ENCODE data around the gene OR1S2.

DNA sequence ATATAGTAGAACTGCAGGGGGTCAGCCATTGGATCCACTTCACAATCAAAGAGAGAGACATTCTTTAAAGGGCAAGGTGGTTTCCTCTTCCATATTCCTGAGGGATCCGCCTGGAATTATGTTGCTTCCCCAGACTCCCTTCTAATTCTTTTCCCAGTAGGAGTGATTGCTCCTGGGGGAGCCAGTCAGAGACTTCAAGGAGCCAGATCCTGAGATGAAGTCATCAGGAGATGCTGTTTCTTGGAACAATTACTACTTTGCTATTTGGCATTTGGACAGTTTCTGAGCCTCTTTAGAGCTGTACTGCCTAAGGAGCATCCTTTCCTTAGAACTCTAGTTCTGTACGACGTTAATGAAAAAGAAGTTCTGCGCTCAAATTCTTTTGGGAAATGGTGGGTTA lies 17.0 kb downstream of the OR1S2 start:
- TF ChIP-seq, protein P1, sequence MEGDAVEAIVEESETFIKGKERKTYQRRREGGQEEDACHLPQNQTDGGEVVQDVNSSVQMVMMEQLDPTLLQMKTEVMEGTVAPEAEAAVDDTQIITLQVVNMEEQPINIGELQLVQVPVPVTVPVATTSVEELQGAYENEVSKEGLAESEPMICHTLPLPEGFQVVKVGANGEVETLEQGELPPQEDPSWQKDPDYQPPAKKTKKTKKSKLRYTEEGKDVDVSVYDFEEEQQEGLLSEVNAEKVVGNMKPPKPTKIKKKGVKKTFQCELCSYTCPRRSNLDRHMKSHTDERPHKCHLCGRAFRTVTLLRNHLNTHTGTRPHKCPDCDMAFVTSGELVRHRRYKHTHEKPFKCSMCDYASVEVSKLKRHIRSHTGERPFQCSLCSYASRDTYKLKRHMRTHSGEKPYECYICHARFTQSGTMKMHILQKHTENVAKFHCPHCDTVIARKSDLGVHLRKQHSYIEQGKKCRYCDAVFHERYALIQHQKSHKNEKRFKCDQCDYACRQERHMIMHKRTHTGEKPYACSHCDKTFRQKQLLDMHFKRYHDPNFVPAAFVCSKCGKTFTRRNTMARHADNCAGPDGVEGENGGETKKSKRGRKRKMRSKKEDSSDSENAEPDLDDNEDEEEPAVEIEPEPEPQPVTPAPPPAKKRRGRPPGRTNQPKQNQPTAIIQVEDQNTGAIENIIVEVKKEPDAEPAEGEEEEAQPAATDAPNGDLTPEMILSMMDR (IDR thresholded peaks at IDR 0.05): no peak
- TF ChIP-seq POLR2A (IDR thresholded peaks at IDR 0.05) (no peak), EP300 (IDR thresholded peaks at IDR 0.05) (no peak), POLR2AphosphoS5 (IDR thresholded peaks at IDR 0.05) (no peak)
